HG02970 (cell line): ENCODE measurements around the gene UQCRC1.

Experiments used
- ATAC-seq: cut with Tn5 transposase; IDR thresholded peaks from one replicate; pipeline ENCODE4 v1.9.1; 2021; ENCODE audit warnings: mild to moderate bottlenecking, moderate library complexity, moderate number of reproducible peaks; ENCODE audit not compliant: unreplicated experiment, low FRiP score

UQCRC1 gene

DNA sequence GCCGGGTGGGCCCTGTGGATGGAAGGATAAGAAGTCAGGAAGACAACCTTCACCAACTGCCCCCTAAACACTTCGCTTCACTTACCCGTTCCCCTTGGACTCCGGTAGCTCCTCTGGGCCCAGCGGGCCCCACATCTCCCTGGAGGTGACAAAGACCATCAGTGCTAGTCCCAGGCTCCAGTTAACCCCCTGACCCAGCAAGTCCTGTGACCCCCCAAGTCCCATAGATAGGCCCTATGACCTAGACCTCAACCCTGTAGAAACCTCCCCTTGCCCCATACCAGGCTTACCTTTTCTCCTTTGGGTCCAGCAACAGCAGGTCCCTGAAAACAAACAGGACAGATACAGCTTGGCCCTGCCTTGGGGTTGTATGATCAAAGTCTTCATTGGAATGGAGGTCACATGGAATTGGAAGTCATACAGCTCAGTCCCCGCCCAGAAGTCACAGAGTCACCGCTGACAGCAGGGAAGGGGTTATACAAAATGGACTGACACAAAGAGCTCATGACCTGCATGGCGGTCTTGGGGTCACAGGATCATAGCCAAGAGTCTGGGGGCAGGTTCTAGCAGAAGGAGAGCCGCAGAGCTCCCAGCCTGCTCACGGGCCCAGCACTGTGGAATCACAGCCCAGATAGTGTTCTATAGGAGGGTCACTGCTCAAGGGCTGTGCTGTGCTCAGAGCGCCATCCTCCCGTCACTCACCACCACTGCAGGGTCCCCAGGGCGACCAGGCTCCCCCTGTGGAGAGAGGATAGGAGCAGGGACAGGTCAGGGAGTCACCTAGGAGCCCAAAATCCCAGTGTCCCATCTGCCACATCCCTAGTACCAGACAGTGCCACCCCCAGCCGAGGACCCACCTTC lies 27.6 kb downstream of the UQCRC1 start:
- ATAC-seq: no peak

DNA sequence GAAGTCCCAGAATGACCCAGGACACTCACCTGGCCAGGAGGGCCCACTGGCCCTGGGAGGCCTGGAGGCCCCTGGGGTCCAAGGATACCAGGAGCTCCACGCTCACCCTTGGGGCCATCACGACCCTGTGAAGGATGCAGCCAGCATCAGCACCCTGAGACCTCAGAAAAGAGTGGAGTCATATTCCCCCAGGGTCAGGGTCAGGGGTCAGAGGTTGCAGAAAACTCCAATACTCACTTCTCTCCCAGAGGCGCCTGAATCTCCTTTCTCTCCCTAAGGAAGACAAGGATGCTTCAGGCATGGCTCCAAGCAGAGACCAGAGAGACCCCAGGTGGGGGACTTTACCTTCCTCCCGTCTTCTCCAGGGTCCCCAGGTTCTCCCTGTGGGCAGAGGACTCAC lies 32.8 kb downstream of the UQCRC1 start:
- no peak for ATAC-seq

DNA sequence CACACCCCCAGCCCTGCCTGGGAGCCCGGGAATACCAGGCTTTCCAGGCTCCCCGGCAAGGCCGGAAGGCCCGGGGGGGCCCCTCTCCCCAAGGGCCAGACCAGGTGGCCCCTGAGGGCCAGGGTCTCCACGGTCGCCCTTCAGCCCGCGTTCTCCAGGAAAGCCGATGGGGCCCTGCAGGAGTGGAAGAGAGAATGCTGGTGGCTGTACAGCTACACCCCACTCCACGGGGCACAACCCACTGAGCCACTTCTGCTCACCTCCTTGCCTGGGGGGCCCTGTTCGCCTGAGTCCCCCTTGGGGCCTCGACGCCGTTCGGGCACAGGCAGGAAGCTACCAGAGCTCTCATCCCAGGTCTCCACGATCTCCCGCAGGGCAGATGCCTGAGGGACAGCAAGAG lies 34.1 kb downstream of the UQCRC1 start:
- no peak for ATAC-seq

DNA sequence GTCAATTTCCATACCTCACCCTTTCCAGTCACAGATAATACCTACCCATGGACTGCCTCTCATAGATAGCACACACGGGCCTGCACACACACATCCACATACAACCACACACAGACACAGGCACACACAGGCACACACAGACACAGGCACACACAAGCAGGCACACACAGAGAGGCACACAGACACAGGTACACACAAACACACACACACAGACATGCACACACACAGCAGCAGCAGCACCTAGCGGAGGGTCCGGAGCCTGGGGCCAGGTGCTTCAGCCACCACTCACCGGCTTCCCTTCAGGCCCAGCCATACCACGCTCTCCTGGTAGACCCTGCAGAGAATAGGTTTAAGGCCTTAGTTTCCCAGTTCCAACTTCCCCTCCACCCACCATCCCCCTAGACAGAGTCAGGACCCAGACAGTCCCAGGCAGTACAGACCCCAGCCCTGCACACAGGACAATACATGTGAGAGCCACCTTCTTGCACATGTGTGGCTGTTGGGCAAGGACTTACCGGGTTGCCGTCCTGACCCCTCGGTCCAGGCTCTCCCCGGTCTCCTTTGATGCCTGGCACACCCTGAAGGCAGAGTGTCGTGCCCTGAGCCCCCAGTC lies 35.4 kb downstream of the UQCRC1 start:
- ATAC-seq: no peak

DNA sequence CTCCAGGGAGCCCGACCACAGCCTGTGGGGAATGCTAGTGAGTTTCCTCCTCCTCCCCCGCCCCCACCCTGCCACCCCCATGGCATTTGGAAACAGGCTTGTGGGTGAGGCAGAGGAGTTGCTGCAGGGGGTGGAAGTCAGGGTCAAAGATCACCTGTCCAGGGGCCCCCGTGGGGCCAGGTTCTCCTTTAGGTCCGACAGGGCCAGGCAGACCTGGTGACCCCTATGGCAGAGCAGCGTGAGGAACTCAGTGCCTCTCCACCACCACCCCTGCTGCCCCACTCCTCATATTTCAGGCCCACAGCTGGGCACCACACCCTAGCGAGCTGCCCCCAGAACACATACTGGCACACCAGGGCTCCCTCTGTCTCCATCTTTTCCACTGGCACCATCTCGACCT lies 36.9 kb downstream of the UQCRC1 start:
- ATAC-seq: no peak

DNA sequence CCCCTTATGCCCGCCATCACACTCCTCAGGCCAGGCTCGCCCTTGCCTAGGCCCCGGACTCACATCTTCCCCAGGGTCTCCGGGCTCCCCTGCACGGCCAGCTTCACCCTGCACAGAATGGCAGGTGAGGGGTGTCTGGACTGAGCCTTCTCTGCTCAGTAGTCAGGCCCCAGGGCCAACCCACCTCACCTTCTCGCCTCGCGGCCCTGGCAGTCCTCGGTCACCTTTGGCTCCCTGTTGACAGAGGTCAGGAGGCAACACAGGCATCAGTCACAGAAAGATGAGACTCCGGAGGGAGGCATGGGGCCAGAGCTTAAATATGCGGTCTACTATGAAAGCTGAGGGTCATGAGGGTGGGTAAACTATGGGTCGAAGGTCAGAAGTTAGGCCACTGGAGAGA lies 37.5 kb downstream of the UQCRC1 start:
- no peak for ATAC-seq

DNA sequence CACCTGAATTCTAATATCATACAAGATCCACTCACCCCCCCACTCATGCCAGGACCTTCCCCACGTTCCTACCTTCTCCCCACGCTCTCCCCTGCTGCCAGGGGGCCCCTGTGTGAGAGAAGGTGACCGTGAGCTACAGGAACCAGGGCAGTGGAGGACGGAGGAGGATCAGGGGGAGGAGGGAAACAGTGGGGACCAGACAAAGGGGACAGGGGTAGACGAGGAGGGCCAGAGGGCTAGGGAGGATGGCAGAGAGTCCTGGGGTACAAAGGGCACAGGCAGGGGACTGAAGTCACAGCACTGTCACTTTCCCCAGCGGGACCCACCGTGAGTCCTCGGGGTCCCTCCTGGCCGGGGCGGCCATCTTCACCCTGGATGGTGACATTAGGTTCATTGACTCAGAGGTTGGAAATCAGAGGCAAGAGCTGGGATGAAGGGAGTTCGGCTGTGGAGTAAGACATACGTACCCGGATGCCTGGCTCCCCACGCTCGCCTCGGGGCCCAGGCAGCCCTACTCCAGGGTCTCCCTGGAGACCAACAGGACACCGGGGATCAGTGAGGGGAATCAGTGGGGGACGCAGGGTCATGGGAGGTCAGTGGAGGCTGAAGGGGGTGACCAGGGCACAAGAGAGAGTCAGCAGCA lies 39.5 kb downstream of the UQCRC1 start:
- ATAC-seq: no peak

DNA sequence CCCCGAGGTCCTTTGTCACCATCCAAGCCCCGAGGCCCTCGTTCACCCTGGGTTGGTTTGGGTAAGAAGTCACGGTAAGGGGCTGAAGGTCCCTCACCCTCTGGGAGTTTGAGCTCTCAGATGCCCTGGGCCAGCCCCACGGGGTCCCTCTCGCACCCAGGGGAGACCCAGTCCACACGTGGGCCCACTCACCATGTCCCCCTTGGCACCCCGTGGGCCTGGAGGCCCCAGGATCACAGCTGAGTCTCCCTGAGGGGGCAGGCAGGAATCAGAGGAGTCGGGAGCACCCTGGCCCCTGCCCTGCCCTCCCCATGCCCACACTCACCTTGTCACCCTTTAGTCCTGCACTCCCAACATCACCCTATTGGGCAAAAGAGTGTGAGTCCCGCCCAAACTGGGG lies 40.0 kb downstream of the UQCRC1 start:
- ATAC-seq: no peak

DNA sequence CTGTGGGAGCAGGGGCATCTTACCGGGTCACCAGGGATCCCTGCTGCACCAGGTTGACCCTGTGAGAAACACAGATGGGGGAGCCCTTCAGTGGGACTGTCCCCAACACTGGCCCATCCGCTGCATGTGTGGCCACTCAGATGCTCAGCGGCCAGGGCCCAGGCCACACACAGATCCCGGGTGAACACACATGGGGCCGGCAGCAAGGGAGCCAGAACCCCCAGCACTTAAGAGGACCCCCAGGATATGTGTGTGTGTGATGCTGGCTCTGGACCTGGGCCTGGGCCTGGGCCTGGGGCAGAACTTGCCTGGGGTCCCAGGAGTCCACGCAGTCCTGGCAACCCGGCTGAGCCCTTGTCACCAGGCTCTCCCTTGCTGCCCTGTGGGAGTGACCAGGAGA lies 41.0 kb downstream of the UQCRC1 start:
- ATAC-seq: no peak

DNA sequence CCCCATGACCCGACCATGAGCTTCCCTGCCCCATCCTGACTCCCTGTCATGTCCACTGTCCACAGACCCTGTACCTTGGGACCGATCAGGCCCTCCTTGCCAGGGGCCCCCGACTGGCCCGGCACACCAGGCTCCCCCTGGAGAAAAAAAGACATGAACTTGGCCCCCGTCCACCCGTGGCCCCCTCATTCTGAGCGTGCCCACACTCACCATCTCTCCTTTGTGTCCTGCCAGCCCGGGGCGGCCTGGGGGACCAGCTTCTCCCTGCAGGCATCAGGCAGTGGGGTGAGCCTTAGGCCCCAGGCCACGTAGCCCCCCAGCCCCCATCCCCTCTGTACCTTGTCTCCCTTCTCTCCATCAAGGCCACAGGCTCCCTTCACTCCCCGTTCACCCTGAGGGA lies 41.9 kb downstream of the UQCRC1 start:
- ATAC-seq: no peak

DNA sequence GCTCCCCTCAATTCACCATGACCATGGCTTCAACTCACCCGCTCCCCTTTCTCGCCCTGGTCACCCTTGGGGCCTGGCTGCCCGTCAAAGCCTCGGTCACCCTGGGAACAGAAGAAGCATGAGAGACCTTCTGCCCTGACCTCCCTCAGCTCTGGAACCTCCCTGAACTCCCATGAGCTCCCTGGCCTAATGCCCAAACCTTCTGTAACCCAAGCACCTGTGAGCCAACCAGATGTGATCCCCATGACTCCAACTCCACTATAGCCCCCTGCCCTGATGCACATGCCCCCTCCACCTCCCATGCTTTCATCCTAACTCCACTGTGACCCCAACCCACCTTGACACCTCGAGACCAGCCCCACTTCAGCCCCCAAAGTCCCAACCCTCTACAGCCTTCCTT lies 42.4 kb downstream of the UQCRC1 start:
- ATAC-seq: no peak

DNA sequence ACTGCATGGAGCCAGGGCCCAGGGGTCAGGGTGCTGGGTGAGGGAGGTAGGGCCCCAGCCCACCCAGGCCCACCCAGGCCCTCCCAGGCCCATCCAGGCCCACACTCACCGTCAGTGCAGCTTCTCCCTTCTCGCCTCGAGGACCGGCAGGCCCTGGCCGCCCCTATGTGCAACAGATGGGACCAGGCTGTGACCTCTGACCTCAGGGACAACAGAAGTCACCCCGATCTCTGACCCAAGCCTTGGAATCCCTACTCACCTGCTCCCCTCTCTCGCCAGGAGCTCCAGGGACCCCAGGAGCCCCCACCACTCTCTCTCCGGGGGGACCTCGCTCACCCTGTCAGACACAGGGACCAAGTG lies 43.1 kb downstream of the UQCRC1 start:
- ATAC-seq: no peak

DNA sequence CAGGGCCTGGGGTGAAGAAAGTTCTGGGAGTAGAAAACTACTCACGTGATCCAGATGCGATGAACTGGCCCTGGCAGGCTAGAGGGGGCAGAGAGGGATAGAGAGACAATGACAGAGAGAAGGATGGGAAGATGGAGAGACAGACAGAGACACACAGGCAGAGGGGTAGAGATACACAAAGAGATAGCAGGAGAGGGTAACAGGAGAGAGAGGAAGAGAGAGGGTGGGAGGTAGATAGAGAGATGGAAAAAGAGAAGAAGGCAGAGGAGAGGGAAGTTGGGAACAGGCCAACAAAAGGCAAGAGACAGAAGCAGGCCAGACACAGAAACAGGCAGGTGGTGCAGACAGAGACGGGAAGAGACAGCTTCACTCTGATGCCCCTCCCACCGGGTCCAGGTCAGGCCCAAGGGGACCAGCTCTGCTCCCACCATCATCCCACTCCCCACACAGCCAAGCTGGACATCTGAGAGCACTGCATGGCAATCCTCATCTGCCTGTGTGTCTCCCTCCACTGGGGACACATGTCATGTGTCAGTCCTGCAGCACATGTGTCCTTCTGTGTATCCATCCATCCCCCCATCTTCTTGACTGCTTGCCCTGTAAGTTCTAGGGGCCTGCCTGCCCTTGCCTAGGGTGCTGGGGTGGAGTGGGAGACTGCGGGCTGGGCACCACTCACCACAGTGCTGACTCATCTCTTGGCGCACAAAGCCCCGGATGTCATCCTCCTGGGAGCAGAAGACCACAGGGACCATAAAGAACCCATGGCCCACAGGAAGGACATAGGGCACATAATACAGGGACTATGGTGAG lies 43.6 kb downstream of the UQCRC1 start:
- ATAC-seq: no peak

DNA sequence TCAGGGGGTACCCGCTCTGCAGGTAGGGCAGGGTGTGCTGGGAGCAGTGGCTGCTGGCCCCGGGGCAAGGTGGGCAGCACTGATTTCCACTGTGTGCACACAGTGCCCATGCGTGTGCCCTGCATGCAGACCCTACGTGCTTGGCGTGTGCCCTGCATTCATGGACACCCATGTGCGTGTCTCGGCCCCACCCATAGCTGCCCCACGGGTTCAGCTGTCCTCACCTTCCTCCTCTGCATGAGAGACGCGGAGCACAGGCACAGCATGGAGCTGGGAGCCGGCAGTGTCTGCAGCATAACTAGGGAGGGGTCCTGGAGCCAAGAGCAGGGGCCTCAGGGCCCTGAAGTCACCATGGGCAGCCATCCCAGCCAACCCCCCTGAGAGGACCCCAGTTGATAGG lies 44.3 kb downstream of the UQCRC1 start:
- no peak for ATAC-seq

DNA sequence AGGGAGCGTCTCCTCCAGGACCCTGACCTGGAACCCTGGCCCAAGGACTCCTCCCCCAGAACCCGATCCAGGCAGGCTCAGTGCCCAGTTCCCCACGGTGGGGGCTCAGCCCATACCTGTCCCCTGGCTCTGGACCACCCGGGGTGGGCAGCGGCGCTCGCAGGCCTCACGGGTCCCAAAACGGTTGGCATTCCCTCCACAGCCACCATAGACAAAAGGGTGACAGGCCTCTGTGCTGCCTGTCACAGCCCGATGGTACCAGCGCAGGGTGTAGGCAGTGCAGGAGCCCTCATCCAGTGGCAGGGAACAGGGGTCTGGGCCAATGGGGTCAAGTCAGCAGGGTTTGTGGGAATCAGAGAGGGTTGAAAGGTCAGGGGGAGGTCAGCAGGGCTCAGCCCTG lies 44.8 kb downstream of the UQCRC1 start:
- no peak for ATAC-seq

DNA sequence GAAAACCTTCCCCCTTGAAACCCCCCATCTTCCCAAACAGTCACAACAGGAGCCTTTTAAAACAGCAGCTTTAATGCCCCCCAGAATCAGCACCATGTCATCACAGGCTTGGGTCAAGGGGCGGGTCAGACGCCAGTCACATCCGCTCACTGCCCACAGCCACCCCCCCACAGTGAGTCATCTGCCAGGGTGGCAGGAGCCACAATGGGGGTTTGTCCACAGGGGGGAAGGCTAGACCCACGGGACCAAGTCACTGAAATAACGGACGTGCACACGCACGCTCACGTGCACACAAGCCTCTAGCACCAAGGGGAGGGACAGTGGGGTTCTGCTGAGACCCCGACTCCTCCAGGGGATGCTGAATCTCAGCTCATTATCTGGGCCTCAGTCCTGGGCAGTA lies 45.4 kb downstream of the UQCRC1 start:
- no peak for ATAC-seq

DNA sequence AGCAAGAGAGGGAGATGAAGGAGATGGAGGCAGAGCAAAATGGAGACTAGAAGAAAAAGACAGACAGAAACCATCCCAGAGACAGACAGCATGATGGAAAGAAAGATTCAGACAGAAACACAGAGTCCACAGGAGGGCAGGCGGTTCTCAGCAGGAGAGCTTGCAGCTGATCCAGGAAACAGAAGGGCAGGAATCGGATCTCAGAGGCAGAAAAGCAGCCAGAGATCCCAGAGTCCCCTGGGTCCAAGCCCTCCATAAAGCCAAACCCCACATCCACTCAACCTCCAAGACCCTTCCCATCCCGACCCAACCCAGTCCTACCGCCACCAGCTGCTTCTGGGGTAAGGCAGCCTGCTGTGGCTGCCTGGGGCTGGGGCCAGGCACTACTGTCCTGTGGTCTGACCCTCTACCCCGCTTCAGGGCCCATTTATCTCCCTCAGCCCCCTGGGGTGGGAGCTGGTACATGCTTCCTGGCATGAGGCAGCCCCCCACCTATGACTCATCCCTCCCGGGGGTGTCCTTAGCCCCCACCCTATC lies 46.0 kb downstream of the UQCRC1 start, which contains the start of gene UCN2:
Gene UCN2 (minus strand): TSS at position 400 of the 537 bp plus-strand sequence. CDS start 657 bp downstream, outside the sequence.
- no peak for ATAC-seq

DNA sequence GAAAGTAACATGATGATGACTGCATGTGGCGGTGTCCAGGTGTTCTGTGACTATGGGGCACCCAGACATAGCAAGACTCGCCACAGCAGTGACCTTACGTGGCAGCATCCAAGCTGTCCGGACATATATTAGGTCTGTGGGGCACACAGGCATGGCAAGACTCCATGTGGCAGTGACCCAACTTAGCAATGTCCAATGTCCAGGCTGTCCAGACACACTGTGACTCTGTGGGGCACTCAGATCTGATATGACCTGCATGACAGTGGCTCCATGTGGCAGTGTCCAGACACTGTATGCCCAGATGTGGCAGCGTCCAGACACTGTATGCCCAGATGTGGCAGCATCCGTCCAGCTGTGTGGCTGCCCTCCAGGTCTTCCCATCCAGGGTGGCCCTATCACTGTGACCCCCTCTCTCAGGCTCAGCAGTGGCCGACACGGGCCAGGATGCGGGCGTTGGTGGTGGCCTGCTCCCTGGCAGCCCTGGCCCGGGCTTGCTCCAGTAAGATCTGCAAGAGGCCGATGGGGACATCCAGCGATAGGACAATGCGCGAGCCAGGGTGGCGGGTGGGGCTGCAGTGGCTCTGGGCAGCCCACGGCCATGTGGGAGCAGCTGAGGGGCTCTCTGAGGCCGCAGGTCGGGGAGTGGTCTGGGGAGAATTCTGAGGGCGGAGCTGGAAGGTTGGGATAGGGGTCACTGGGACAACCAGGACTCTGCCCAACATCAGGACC lies 46.9 kb downstream of the UQCRC1 start:
- ATAC-seq: no peak

DNA sequence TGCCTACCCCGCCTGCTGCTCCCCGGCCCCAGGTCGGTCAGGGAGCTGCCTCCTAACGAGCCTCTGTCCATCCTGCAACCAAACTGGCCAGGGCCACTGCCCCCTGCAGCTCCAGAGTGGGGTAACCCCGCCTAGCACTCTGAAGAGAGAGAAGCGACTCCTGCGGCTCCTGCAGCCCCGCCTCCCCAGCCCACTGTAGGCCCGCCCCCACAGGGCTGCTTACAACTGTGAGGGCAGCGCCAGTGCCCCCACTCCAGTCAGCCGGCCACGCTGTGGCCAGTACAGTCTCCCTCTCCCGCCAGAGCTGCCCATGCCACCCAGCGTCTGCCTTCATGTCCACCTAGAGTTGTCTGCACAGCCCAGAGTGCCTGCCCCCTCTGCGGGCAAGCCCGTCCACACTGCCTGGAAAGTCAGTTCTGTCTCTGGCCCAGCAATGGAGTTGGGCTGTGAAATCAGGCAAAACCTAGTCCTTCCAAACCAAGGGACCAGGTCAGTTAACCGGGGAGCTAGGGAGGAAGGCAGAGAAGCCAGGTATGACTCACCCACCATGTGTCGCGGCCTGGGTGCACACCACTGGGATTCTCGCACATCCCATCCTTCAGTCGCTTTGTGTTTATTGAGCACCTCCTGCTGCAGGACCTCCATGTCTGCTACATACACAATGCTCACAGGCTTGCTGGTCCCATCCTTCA lies 48.3 kb downstream of the UQCRC1 start:
- ATAC-seq: no peak
